HepG2 (cell line): ENCODE results near the gene NLE1. TPM values are rescaled to one million over a fixed set of nuclear protein-coding genes. Genes with fewer than 3 reads are reported as not detected.

Source experiments
- ATAC-seq: fragments of 200-7000 bp; cut with Tn5 transposase; 3 replicates; pipeline ENCODE4 v1.9.1; 2020; ENCODE audit warnings: mild to moderate bottlenecking, moderate library complexity
- BruUV-seq: library from RNA; stranded (reverse); fragments of 400-500 nt; replicated peaks from 2 replicates; lab custom pipeline; 2021; lab: Mats Ljungman, UMichigan
- CTCF ChIA-PET: fragments of 300-600 bp; formaldehyde crosslinking; extraction: SDS; loops from one replicate; lab custom pipeline; 2021; ENCODE audit warnings: low total read pairs, inconsistent platforms, low intra/inter-chr PET ratio; lab: Yijun Ruan, JAX
- POLR2A ChIA-PET: fragments of 350-600 bp; sonication (Branson Sonifier 250); formaldehyde crosslinking; loops from one replicate; lab custom pipeline; 2020; ENCODE audit warnings: antibody characterized with exemption, inconsistent platforms; lab: Yijun Ruan, JAX
- DNase-seq: peaks from one replicate; pipeline ENCODE4 v3.0.0-alpha.2; 2015; ENCODE audit warnings: low spot score
- FAIRE-seq: peaks from 3 replicates; lab custom pipeline; 2011; peaks lifted over from hg19 to GRCh38; lab: Jason Lieb, UNC
- H2AFZ ChIP-seq: one replicate; pipeline ENCODE4 v1.6.1; 2011; ENCODE audit warnings: low read length, inconsistent platforms
- H3K27ac ChIP-seq: fragments of 300-600 bp; 3 replicates; pipeline ENCODE4 v1.8.0; 2011; ENCODE audit warnings: mixed run types, mild to moderate bottlenecking, mixed read lengths, low read length, inconsistent platforms; ENCODE audit not compliant: insufficient read depth; ENCODE audit errors: extremely low read length
- H3K27me3 ChIP-seq, 2 experiments: fragments of 200-600 bp in 1 of 2; 2 replicates in 1 of 2; 3 replicates in 1 of 2; pipeline versions ENCODE4 v1.6.0 to v1.8.0; 2011; ENCODE audit warnings: low read length in 2 of 2, mild to moderate bottlenecking in 2 of 2, moderate library complexity in 2 of 2, inconsistent platforms in 1 of 2; ENCODE audit not compliant: insufficient read depth in 2 of 2, control insufficient read depth in 1 of 2
- H3K36me3 ChIP-seq, 2 experiments: fragments of 200-600 bp in 1 of 2; replicated peaks in 1 of 2; 2 replicates in 1 of 2; 3 replicates in 1 of 2; pipeline versions ENCODE4 v1.5.1 to v1.8.0; 2011; ENCODE audit warnings: low read length in 2 of 2, inconsistent platforms in 1 of 2; ENCODE audit not compliant: insufficient read depth in 2 of 2, control insufficient read depth in 1 of 2
- H3K4me1 ChIP-seq: 2 replicates; pipeline ENCODE4 v1.5.1; 2012; ENCODE audit warnings: low read length, inconsistent platforms; ENCODE audit not compliant: insufficient read depth
- H3K4me2 ChIP-seq: 2 replicates; pipeline ENCODE4 v1.6.0; 2011; ENCODE audit warnings: low read depth, low read length, inconsistent platforms
- H3K4me3 ChIP-seq, 3 experiments: fragments of 200-600 bp in 1 of 3; sonication (generic), shearing (Covaris generic) in 1 of 3; replicated peaks in 1 of 3; 2 replicates each; pipeline ENCODE4 v1.5.1; 2011 to 2016; ENCODE audit warnings: low read length in 3 of 3, inconsistent platforms in 2 of 3, low read depth in 2 of 3, mild to moderate bottlenecking in 2 of 3, control low read depth in 1 of 3, mixed read lengths in 1 of 3; ENCODE audit not compliant: insufficient read depth in 1 of 3
- H3K79me2 ChIP-seq: one replicate; pipeline ENCODE4 v1.6.1; 2011; ENCODE audit warnings: low read length, inconsistent platforms; ENCODE audit not compliant: insufficient read depth
- H3K9ac ChIP-seq: 2 replicates; pipeline ENCODE4 v1.6.0; 2011; ENCODE audit warnings: mild to moderate bottlenecking, low read depth, low read length, inconsistent platforms; ENCODE audit not compliant: insufficient read depth
- H3K9me3 ChIP-seq: 2 replicates; pipeline ENCODE4 v1.5.1; 2012; ENCODE audit warnings: mild to moderate bottlenecking, low read length
- H4K20me1 ChIP-seq: 2 replicates; pipeline ENCODE4 v1.6.0; 2011; ENCODE audit warnings: inconsistent platforms, mild to moderate bottlenecking, low read length, moderate library complexity; ENCODE audit not compliant: insufficient read depth
- CBFB ChIP-seq: sonication (generic); formaldehyde crosslinking; IDR thresholded peaks from 2 replicates; pipeline ENCODE4 v1.4.0; 2020; ENCODE audit warnings: missing genetic modification reagents
- DNMT3B ChIP-seq: conservative IDR thresholded peaks from 2 replicates; pipeline ENCODE4 v1.6.1; 2016; ENCODE audit warnings: missing biosample characterization, control low read depth
- ELF1 ChIP-seq: sonication (generic); formaldehyde crosslinking; IDR thresholded peaks from 2 replicates; pipeline ENCODE4 v1.4.0; 2020; ENCODE audit warnings: missing genetic modification reagents
- FOSL2 ChIP-seq: sonication (generic); formaldehyde crosslinking; IDR thresholded peaks from 2 replicates; pipeline ENCODE4 v1.4.0; 2020; ENCODE audit warnings: missing genetic modification reagents
- FOXA1 ChIP-seq, 2 experiments: fragments of 450-650 bp in 1 of 2; sonication (generic) in 1 of 2; formaldehyde crosslinking in 1 of 2; IDR thresholded peaks; 2 replicates each; pipeline versions ENCODE4 v1.4.0 to v1.6.1; 2016 to 2020; ENCODE audit warnings: missing genetic modification reagents in 1 of 2
- HNRNPH1 ChIP-seq: fragments of 200-400 bp; formaldehyde crosslinking; optimal IDR thresholded peaks from 2 replicates; pipeline ENCODE3; 2017; ENCODE audit warnings: mild to moderate bottlenecking, low read depth, low read length
- KDM2A ChIP-seq: sonication (generic); formaldehyde crosslinking; IDR thresholded peaks from 2 replicates; pipeline ENCODE4 v1.4.0; 2020; ENCODE audit warnings: low read depth, missing genetic modification reagents, borderline replicate concordance
- KDM3A ChIP-seq: IDR thresholded peaks from 2 replicates; pipeline ENCODE4 v1.6.1; 2018; ENCODE audit warnings: low read depth, missing compliant biosample characterization
- MTA1 ChIP-seq: sonication (generic); formaldehyde crosslinking; IDR thresholded peaks from 2 replicates; pipeline ENCODE4 v1.4.0; 2020; ENCODE audit warnings: missing genetic modification reagents, mild to moderate bottlenecking, borderline replicate concordance
- NR2F1 ChIP-seq, 2 experiments: fragments of 450-650 bp in 1 of 2; formaldehyde crosslinking in 1 of 2; IDR thresholded peaks; 2 replicates each; pipeline versions ENCODE4 v1.5.0 to v1.6.1; 2016 to 2020; ENCODE audit warnings: mild to moderate bottlenecking in 1 of 2, missing compliant biosample characterization in 1 of 2, missing genetic modification reagents in 1 of 2, moderate library complexity in 1 of 2
- RCOR2 ChIP-seq: IDR thresholded peaks from 2 replicates; pipeline ENCODE4 v1.6.1; 2016; ENCODE audit warnings: missing biosample characterization, missing genetic modification reagents
- SIN3A ChIP-seq: IDR thresholded peaks from 2 replicates; pipeline ENCODE4 v1.6.1; 2011; ENCODE audit warnings: low read depth, mild to moderate bottlenecking, control low read depth, low read length, borderline replicate concordance
- SRSF4 ChIP-seq: fragments of 200-400 bp; formaldehyde crosslinking; IDR thresholded peaks from one replicate; pipeline ENCODE4 v1.6.1; 2018; ENCODE audit warnings: mild to moderate bottlenecking, low read depth, low read length, moderate library complexity; ENCODE audit not compliant: poor library complexity, severe bottlenecking
- ZNF124 ChIP-seq: sonication (generic); formaldehyde crosslinking; IDR thresholded peaks from 2 replicates; pipeline ENCODE4 v1.4.0; 2020; ENCODE audit warnings: missing genetic modification reagents
- ZNF282 ChIP-seq: fragments of 450-650 bp; IDR thresholded peaks from 2 replicates; pipeline ENCODE4 v1.6.1; 2018; ENCODE audit not compliant: partially characterized antibody
- ZNF510 ChIP-seq: sonication (generic); formaldehyde crosslinking; IDR thresholded peaks from 2 replicates; pipeline ENCODE4 v1.4.0; 2020; ENCODE audit warnings: low read depth, mild to moderate bottlenecking, missing genetic modification reagents
- ZSCAN20 ChIP-seq: sonication (generic); formaldehyde crosslinking; IDR thresholded peaks from 2 replicates; pipeline ENCODE4 v1.4.0; 2020; ENCODE audit warnings: missing genetic modification reagents, mild to moderate bottlenecking, borderline replicate concordance
- WGBS: methylation state at CpG from one replicate; pipeline ENCODE4 v1.1.6; 2017; ENCODE audit warnings: low lambda C conversion rate; 5-methylcytosine and 5-hydroxymethylcytosine counted together
- in situ Hi-C: cut with HindIII; loops from 2 replicates; pipeline ENCODE4 v1.10.0; 2017; ENCODE audit warnings: low pct_unique_long_range_greater_than_20kb; ENCODE audit not compliant: extremely low pct_ligation_motif_present
- intact Hi-C: fragments of 100-400 bp; cut with micrococcal nuclease; formaldehyde crosslinking; loops from one replicate; pipeline ENCODE4 v1.10.0; 2022; ENCODE audit not compliant: unreplicated experiment
- polyA plus RNA-seq, 8 experiments: library from polyadenylated mRNA; depleted of rRNA in 3 of 8; stranded (reverse) in 7 of 8; unstranded in 1 of 8; fragments of >200 nt; fragmentation: Illumina TruSeq in 4 of 8; extraction: Trizol in 4 of 8; gene quantifications; 2 replicates each; pipeline versions ENCODE4 v1.2.1 to v1.2.3, GENCODE V29; 2011 to 2016; ENCODE audit warnings: low read depth in 4 of 8, missing spikeins in 1 of 8, mixed read lengths in 1 of 8; ENCODE audit not compliant: insufficient read depth in 1 of 8
- total RNA-seq, 5 experiments: library from RNA; depleted of rRNA; stranded (reverse); fragments of >200 nt; fragmentation: Illumina TruSeq; extraction: Trizol; gene quantifications; 2 replicates each; pipeline ENCODE4 v1.2.3, GENCODE V29; 2016; ENCODE audit warnings: low read depth in 1 of 5
- TF ChIP-seq, protein P1 (sequence below): sonication (generic); formaldehyde crosslinking; IDR thresholded peaks from 2 replicates; pipeline ENCODE4 v1.5.0; 2020; ENCODE audit warnings: missing genetic modification reagents
- TF ChIP-seq, protein P2 (sequence below): sonication (generic); formaldehyde crosslinking; IDR thresholded peaks from 2 replicates; pipeline ENCODE4 v1.5.0; 2020; ENCODE audit warnings: mild to moderate bottlenecking, missing genetic modification reagents

The NLE1 gene
- total and polyA plus RNA-seq, 2 of the 13 experiments (the other 11 are each of a cell fraction or from before 2014, with no cell fraction given): 20.3 to 34.5 TPM

DNA sequence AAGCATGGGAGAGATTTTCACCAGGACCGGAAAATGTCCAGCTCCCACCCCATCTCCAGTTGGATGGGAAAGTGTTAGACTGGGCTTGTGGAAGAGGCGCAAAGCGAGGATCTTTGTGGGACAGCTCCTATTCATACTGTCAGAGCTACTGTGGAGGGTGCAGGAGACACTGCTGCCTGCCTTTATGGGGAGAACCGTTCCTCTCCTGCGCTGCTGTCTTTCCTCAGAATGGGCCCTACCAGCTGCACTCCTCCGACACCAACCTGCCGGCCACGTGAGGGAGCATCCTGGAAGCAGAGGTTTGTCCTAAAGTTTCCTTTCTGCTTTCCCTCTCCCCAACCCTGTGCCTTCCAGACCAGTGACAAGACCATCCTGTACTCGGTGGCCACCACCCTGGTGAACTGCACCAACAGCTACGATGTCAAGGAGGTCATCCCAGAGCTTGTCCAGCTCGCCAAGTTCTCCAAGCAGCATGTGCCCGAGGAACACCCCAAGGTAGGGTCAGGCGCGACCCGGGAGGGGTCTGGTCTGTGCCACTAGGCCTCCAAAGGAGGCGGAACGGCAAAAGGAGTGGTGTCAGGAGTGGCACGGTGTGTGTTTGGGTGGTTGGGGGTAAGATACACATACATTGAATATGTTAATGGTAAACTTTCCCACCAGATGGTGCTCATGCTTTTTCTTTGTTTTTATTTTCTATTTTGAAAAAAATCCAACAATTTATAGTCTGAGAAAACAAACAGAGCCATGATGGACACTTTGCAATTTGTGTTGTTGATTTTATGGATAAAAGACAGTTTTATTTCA, 29.1 kb upstream of the NLE1 start:
- BruUV-seq: no TSS peak
- Histone ChIP-seq H3K9ac (no peak overlapping the region), H3K79me2 (no peaks in the 10 kb centered on the region), H3K27ac (no peak overlapping the region), H4K20me1 (no peaks in the 10 kb centered on the region), H3K4me3 (no peak overlapping the region), H3K9me3 (no peaks in the 10 kb centered on the region), H3K36me3 (no peaks in the 10 kb centered on the region), H3K4me2 (no peak overlapping the region), H2AFZ (no peak overlapping the region), H3K27me3 (peaks cover 0 to 28% of the 10 kb centered on the region in 2 experiments; a peak in 4 of 5 replicates), H3K4me1 (no peaks in the 10 kb centered on the region)
- FAIRE-seq (no peak), DNase-seq (no peak), ATAC-seq (no peak)
- ChIA-PET POLR2A (no interaction called here), CTCF (no interaction called here)
- in situ Hi-C loops: loop anchor here (10.0 kb wide), 1 partner anchor 364 kb away; the partner anchor contains the start of gene SLFN12L
- 23% methylated on average over 17 of the region's 18 CpGs for WGBS
- TF ChIP-seq ZNF282 (no peak), KDM3A (CRISPR knock-in tag) (no peak), CBFB (CRISPR knock-in tag) (no peak), NR2F1 (CRISPR knock-in tag; IDR thresholded peaks at IDR 0.05) (no peak), MTA1 (CRISPR knock-in tag) (no peak), DNMT3B (CRISPR knock-in tag) (no peak), ZSCAN20 (CRISPR knock-in tag) (no peak), ZNF124 (CRISPR knock-in tag) (no peak), HNRNPH1 (no peak), SRSF4 (no peak), KDM2A (CRISPR knock-in tag) (no peak), FOSL2 (CRISPR knock-in tag) (no peak), SIN3A (no peak), ELF1 (CRISPR knock-in tag) (no peak), RCOR2 (CRISPR knock-in tag) (no peak), ZNF510 (CRISPR knock-in tag) (no peak), FOXA1 (IDR thresholded peaks at IDR 0.05) (no peak), FOXA1 (CRISPR knock-in tag; IDR thresholded peaks at IDR 0.05) (no peak)
- TF ChIP-seq, protein P1, sequence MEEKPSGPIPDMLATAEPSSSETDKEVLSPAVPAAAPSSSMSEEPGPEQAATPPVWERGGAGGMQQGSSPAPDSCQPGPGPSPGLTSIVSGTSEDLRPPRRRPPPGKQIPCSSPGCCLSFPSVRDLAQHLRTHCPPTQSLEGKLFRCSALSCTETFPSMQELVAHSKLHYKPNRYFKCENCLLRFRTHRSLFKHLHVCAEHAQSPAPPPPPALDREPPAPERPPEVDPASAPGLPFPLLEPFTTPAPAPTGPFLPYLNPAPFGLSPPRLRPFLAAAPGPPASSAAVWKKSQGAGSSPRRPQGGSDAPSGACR (CRISPR knock-in tag): no peak
- TF ChIP-seq, protein P2, sequence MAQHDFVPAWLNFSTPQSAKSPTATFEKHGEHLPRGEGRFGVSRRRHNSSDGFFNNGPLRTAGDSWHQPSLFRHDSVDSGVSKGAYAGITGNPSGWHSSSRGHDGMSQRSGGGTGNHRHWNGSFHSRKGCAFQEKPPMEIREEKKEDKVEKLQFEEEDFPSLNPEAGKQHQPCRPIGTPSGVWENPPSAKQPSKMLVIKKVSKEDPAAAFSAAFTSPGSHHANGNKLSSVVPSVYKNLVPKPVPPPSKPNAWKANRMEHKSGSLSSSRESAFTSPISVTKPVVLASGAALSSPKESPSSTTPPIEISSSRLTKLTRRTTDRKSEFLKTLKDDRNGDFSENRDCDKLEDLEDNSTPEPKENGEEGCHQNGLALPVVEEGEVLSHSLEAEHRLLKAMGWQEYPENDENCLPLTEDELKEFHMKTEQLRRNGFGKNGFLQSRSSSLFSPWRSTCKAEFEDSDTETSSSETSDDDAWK (CRISPR knock-in tag): no peak
- intact Hi-C loops: no loop called here
